ENCODE results near the gene PSMB9. TPM values are rescaled to one million over a fixed set of nuclear protein-coding genes. Genes with fewer than 3 reads are reported as not detected.

Gene PSMB9
- total and polyA plus RNA-seq, 2 of the 4 experiments (the other 2 are of a cell fraction), result 9.0 to 12.8 TPM

GRCh38 chr6:32836873-32837272 is 17.1 kb upstream of the PSMB9 start:
- Histone ChIP-seq H4K91ac (ENCODE audit: insufficient read depth, low read depth, low read length) (no peak overlapping the region), H3K9ac (ENCODE audit: low read depth, low read length) (no peak overlapping the region), H2BK120ac (ENCODE audit: low read depth, low read length) (no peak overlapping the region), H3K4me3 (ENCODE audit: insufficient read depth, low read depth, low read length) (no peak overlapping the region), H2BK5ac (ENCODE audit: low read depth, low read length, poor library complexity, severe bottlenecking) (no peak overlapping the region), H2AFZ (replicated peaks; ENCODE audit: low read length, poor library complexity) (no peak overlapping the region), H2AK9ac (replicated peaks; ENCODE audit: low read depth, low read length, poor library complexity) (no peak overlapping the region), H3K9me3 (ENCODE audit: control insufficient read depth, insufficient read depth, low read length) (no peaks in the 10 kb centered on the region), H4K8ac (ENCODE audit: low read depth in 2 of 2, low read length in 2 of 2) (no peak overlapping the region), H3K27ac (ENCODE audit: insufficient read depth, low read length) (no peak overlapping the region), H3K27me3 (ENCODE audit: control insufficient read depth, insufficient read depth, low read length) (no peaks in the 10 kb centered on the region), H3K14ac (replicated peaks; ENCODE audit: low read depth, low read length) (no peak overlapping the region), H2AK5ac (ENCODE audit: low read depth, low read length) (no peak overlapping the region), H2BK20ac (ENCODE audit: low read depth, low read length) (no peak overlapping the region), H3K4me2 (ENCODE audit: low read depth, low read length) (no peak overlapping the region), H3K4me1 (ENCODE audit: control insufficient read depth, insufficient read depth, low read length) (peaks cover 6% of the 10 kb centered on the region), H2BK15ac (ENCODE audit: low read depth, low read length) (no peak overlapping the region), H3K23ac (ENCODE audit: low read depth, low read length) (no peak overlapping the region), H3K4ac (ENCODE audit: low read depth, low read length) (no peak overlapping the region), H3K56ac (ENCODE audit: extremely low read depth, insufficient read depth, low read length) (no peak overlapping the region), H3K36me3 (ENCODE audit: control insufficient read depth, insufficient read depth, low read length) (peaks cover 13% of the 10 kb centered on the region), H3K79me1 (ENCODE audit: low read depth in 1 of 2, low read length in 2 of 2) (peaks cover 2 to 11% of the 10 kb centered on the region in 2 experiments; a peak in 2 of 4 replicates), H3K9me1 (ENCODE audit: insufficient read depth, low read length) (0 out of 2 replicates have a peak, but pooled peaks cover under 1% of the 10 kb centered on the region), H3K18ac (ENCODE audit: low read depth, low read length) (no peak overlapping the region), H4K20me1 (ENCODE audit: insufficient read depth, low read length) (no peaks in the 10 kb centered on the region), H4K5ac (ENCODE audit: low read depth, low read length) (no peak overlapping the region)
- intact Hi-C loops (cut with micrococcal nuclease), result no loop called here
- ATAC-seq (ENCODE audit: low read depth) (no peak), DNase-seq (no peak)
- no CpG with 5 or more reads among the region's 2 CpGs for WGBS, 2 experiments (ENCODE audit: extremely low coverage in 2 of 2, insufficient read length in 1 of 2)
- dilution Hi-C loops (cut with HindIII; ENCODE audit: low sequenced_read_pairs, unreplicated experiment), result no loop called here
- in situ Hi-C loops (cut with MboI; ENCODE audit: low sequenced_read_pairs), result no loop called here
- BruUV-seq (replicated peaks), result no TSS peak
- ChIA-PET POLR2A (ENCODE audit: unreplicated experiment) (no interaction called here), CTCF (no interaction called here)
- TF ChIP-seq FOS (IDR thresholded peaks at IDR 0.05; ENCODE audit: low read depth, low read length) (no peak), USF2 (IDR thresholded peaks at IDR 0.05; ENCODE audit: low read depth, low read length) (no peak), RAD21 (IDR thresholded peaks at IDR 0.05; ENCODE audit: low read length) (no peak), RFX5 (IDR thresholded peaks at IDR 0.05; ENCODE audit: low read depth, low read length) (no peak)
- TF ChIP-seq, protein P1, sequence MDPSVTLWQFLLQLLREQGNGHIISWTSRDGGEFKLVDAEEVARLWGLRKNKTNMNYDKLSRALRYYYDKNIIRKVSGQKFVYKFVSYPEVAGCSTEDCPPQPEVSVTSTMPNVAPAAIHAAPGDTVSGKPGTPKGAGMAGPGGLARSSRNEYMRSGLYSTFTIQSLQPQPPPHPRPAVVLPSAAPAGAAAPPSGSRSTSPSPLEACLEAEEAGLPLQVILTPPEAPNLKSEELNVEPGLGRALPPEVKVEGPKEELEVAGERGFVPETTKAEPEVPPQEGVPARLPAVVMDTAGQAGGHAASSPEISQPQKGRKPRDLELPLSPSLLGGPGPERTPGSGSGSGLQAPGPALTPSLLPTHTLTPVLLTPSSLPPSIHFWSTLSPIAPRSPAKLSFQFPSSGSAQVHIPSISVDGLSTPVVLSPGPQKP (IDR thresholded peaks at IDR 0.05; ENCODE audit: borderline replicate concordance, low read depth, low read length), result no peak

All from IMR-90 (cell line).